ENCODE measurements around the gene UGT3A2.

Gene UGT3A2

GRCh38 chr5:35999547-35999946 is 67.1 kb downstream of the UGT3A2 start:
- no peak for TF ChIP-seq CTCF (IDR thresholded peaks at IDR 0.05; ENCODE audit: extremely low read depth, missing control alignments)
- no peak for DNase-seq (ENCODE audit: low spot score)

GRCh38 chr5:35996076-35996475 is 70.6 kb downstream of the UGT3A2 start:
- no peak for DNase-seq (ENCODE audit: low spot score)
- no peak for TF ChIP-seq CTCF (IDR thresholded peaks at IDR 0.05; ENCODE audit: extremely low read depth, missing control alignments)

- DNase-seq (ENCODE audit: low spot score), result no peak
- no peak for TF ChIP-seq CTCF (IDR thresholded peaks at IDR 0.05; ENCODE audit: extremely low read depth, missing control alignments)
Measured at GRCh38 chr5:35990941-35991611, 75.6 kb downstream of the UGT3A2 start, which contains the start of gene UGT3A1. Gene UGT3A1, minus strand, starts transcription at chr5:35991390. Its CDS starts 150 bp downstream, at chr5:35991240.

- TF ChIP-seq CTCF (IDR thresholded peaks at IDR 0.05; ENCODE audit: extremely low read depth, missing control alignments), result no peak
- DNase-seq (ENCODE audit: low spot score), result no peak
Measured at GRCh38 chr5:35990520-35990919, 76.2 kb downstream of the UGT3A2 start.

- no peak for DNase-seq (ENCODE audit: low spot score)
- no peak for TF ChIP-seq CTCF (IDR thresholded peaks at IDR 0.05; ENCODE audit: extremely low read depth, missing control alignments)
Measured at GRCh38 chr5:35988529-35988928, 78.2 kb downstream of the UGT3A2 start.

- no peak for TF ChIP-seq CTCF (IDR thresholded peaks at IDR 0.05; ENCODE audit: extremely low read depth, missing control alignments)
- DNase-seq (ENCODE audit: low spot score), result no peak
Measured at GRCh38 chr5:35987776-35988175, 78.9 kb downstream of the UGT3A2 start.

Measured in GM20000 (cell line).